HEK293 (cell line): ENCODE data around the gene TRIP4.

Source experiments
- CTCF ChIA-PET: fragments of 350-600 bp; formaldehyde crosslinking; extraction: SDS; loops from one replicate; lab custom pipeline; 2021; ENCODE audit warnings: antibody characterized with exemption; lab: Yijun Ruan, JAX
- POLR2A ChIA-PET: fragments of 300-600 bp; formaldehyde crosslinking; extraction: SDS; loops from one replicate; lab custom pipeline; 2020; ENCODE audit warnings: antibody characterized with exemption, inconsistent platforms; lab: Yijun Ruan, JAX
- H3K27ac ChIP-seq: fragments of 200-500 bp; sonication (Bioruptor generic); 2 replicates; pipeline ENCODE4 v1.5.1; 2014; ENCODE audit warnings: low read depth, low read length, control low read depth, inconsistent platforms; ENCODE audit errors: extremely low read depth
- H3K36me3 ChIP-seq, 2 experiments: fragments of 200-500 bp in 1 of 2; sonication (Bioruptor generic) in 1 of 2; 1 replicate in 1 of 2; 2 replicates in 1 of 2; pipeline ENCODE4 v1.5.1; 2014 to 2017; ENCODE audit warnings: inconsistent platforms in 2 of 2, low read length in 2 of 2; ENCODE audit not compliant: control insufficient read depth in 2 of 2, insufficient read depth in 1 of 2
- H3K4me1 ChIP-seq: fragments of 200-500 bp; sonication (Bioruptor generic); 2 replicates; pipeline ENCODE4 v1.5.1; 2014; ENCODE audit warnings: mild to moderate bottlenecking, low read length, inconsistent platforms; ENCODE audit not compliant: control insufficient read depth, insufficient read depth
- H3K4me3 ChIP-seq: 2 replicates; pipeline ENCODE4 v1.5.1; 2011; ENCODE audit warnings: low read depth, mild to moderate bottlenecking, control low read depth, low read length, moderate library complexity
- H3K9me3 ChIP-seq: fragments of 200-500 bp; sonication (Bioruptor generic); 2 replicates; pipeline ENCODE4 v1.5.1; 2014; ENCODE audit warnings: low read depth, low read length, inconsistent platforms; ENCODE audit not compliant: control insufficient read depth, insufficient read depth
- OSR2 ChIP-seq: fragments of 450-650 bp; formaldehyde crosslinking; IDR thresholded peaks from 2 replicates; pipeline ENCODE4 v1.5.1; 2016; ENCODE audit warnings: missing biosample characterization, missing genetic modification characterization
- PRDM1 ChIP-seq: fragments of 450-650 bp; formaldehyde crosslinking; IDR thresholded peaks from 2 replicates; pipeline ENCODE4; 2016; ENCODE audit warnings: missing biosample characterization, missing genetic modification characterization
- ZBTB10 ChIP-seq: fragments of 450-650 bp; formaldehyde crosslinking; IDR thresholded peaks from 2 replicates; pipeline ENCODE4 v1.5.1; 2016; ENCODE audit warnings: missing biosample characterization, missing genetic modification characterization
- ZFP69B ChIP-seq: fragments of 450-650 bp; formaldehyde crosslinking; IDR thresholded peaks from 2 replicates; pipeline ENCODE4 v1.5.1; 2016; ENCODE audit warnings: missing biosample characterization, missing genetic modification characterization
- ZNF138 ChIP-seq: fragments of 450-650 bp; formaldehyde crosslinking; IDR thresholded peaks from 2 replicates; pipeline ENCODE4 v1.5.1; 2016; ENCODE audit warnings: missing biosample characterization, missing genetic modification characterization, borderline replicate concordance
- ZNF223 ChIP-seq: fragments of 450-650 bp; formaldehyde crosslinking; IDR thresholded peaks from 2 replicates; pipeline ENCODE4 v1.5.1; 2016; ENCODE audit warnings: missing biosample characterization, missing genetic modification characterization
- ZNF660 ChIP-seq: fragments of 450-650 bp; IDR thresholded peaks from 2 replicates; pipeline ENCODE4 v1.5.1; 2018; ENCODE audit warnings: missing biosample characterization, mild to moderate bottlenecking, missing genetic modification characterization
- ZNF843 ChIP-seq: fragments of 450-650 bp; formaldehyde crosslinking; IDR thresholded peaks from 2 replicates; pipeline ENCODE4 v1.5.1; 2016; ENCODE audit warnings: missing biosample characterization, missing genetic modification characterization
- ZSCAN4 ChIP-seq: fragments of 450-650 bp; formaldehyde crosslinking; IDR thresholded peaks from 2 replicates; pipeline ENCODE4 v1.5.1; 2017; ENCODE audit warnings: missing biosample characterization, missing genetic modification characterization
- TF ChIP-seq, protein P1 (sequence below): fragments of 450-650 bp; IDR thresholded peaks from 2 replicates; pipeline ENCODE4 v1.5.1; 2018; ENCODE audit warnings: missing biosample characterization, mild to moderate bottlenecking, missing genetic modification characterization

TRIP4 gene

GRCh38 chr15:64430000-64430735 lies 42.5 kb downstream of the TRIP4 start (continued):
- peak; percentile 89 for TF ChIP-seq OSR2 (tag by site-specific recombination)

DNA sequence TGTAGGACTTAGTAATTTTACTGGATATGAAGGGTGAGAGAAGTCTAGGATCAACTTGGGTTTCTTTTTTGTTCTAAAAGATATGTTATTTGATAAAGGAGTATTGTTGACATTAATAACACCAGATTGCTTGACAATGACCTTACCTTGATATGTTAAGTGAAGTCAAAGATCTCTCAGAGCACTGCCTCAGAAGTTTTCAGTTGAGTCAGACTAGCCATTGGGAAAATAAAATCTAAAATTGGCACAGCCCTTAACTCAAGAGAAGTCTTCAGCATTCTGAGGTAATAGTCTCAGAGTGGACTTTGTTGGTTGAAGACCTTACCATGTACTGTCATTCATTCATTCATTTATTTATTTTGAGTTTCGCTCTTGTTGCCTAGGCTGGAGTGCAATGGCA lies 50.3 kb downstream of the TRIP4 start:
- no peak overlapping the region for H3K27ac ChIP-seq
- CTCF ChIA-PET: no interaction called here
- H3K4me1 ChIP-seq: no peaks in the 10 kb centered on the region
- no peak overlapping the region for H3K4me3 ChIP-seq
- no peaks in the 10 kb centered on the region for H3K36me3 ChIP-seq
- TF ChIP-seq ZFP69B (tag by site-specific recombination): no peak
- POLR2A ChIA-PET: no interaction called here
- H3K9me3 ChIP-seq: no peaks in the 10 kb centered on the region

DNA sequence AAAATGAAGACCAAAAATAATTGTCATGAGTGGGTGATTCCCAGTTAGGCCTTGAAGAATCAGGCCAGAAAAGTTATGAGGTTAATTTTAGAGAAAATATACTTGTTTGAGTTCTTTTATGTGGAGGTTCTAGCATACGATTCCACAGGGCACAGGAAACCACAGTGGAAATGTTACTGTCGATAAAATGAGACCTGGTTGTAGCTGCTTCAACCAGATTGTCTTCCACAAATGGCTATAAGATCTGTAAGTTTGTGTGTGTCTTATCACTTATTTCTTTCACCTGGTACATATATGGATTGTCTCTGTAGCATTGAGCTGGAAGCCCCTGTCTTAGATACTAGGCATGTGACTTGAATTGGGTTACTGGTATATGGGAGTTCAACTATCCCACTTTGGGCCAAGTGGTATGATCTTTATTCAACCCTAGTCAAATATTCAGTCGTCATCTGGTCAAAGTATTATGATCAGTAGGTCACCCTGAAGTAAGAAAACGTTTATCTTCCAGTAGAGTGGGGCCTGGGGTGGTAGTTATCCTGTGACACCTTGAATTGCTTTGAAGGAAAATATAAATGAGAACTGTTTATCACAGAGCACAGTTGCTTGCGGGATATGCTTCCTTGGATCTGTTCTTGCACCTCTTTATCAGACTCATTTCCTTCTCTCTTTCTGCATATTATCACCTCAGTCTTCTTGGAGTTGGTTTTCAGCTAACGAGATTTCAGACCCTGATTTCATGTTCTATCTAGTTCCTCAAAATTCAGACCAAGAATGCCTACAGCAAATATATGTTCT lies 51.2 kb downstream of the TRIP4 start:
- Histone ChIP-seq H3K4me1 (no peaks in the 10 kb centered on the region; the same call in 1 of the 2 replicates), H3K36me3 (no peaks in the 10 kb centered on the region), H3K9me3 (no peaks in the 10 kb centered on the region), H3K4me3 (no peak overlapping the region), H3K27ac (no peak overlapping the region)
- POLR2A ChIA-PET: no interaction called here
- TF ChIP-seq ZNF223 (tag by site-specific recombination): no peak
- TF ChIP-seq ZNF138 (tag by site-specific recombination): no peak
- TF ChIP-seq ZSCAN4 (tag by site-specific recombination): no peak
- TF ChIP-seq ZBTB10 (tag by site-specific recombination): no peak
- TF ChIP-seq ZNF660 (tag by site-specific recombination): no peak
- CTCF ChIA-PET: interaction anchor here (0.7 kb wide), 1 partner anchor 244 kb away, joined by 3 read pairs; no protein-coding TSS in a partner anchor

GRCh38 chr15:64441852-64442251 lies 54.2 kb downstream of the TRIP4 start:
- TF ChIP-seq PRDM1 (tag by site-specific recombination): peak; percentile 55
- TF ChIP-seq ZNF843 (tag by site-specific recombination): no peak
- TF ChIP-seq, protein P1, sequence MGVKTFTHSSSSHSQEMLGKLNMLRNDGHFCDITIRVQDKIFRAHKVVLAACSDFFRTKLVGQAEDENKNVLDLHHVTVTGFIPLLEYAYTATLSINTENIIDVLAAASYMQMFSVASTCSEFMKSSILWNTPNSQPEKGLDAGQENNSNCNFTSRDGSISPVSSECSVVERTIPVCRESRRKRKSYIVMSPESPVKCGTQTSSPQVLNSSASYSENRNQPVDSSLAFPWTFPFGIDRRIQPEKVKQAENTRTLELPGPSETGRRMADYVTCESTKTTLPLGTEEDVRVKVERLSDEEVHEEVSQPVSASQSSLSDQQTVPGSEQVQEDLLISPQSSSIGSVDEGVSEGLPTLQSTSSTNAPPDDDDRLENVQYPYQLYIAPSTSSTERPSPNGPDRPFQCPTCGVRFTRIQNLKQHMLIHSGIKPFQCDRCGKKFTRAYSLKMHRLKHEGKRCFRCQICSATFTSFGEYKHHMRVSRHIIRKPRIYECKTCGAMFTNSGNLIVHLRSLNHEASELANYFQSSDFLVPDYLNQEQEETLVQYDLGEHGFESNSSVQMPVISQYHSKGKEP (tag by site-specific recombination): no peak
- peaks cover 0 to 3% of the 10 kb centered on the region in 2 experiments; a peak in 2 of 3 replicates for H3K36me3 ChIP-seq
- ChIA-PET CTCF (no interaction called here), POLR2A (no interaction called here)
- H3K4me3 ChIP-seq: no peak overlapping the region
- no peak overlapping the region for H3K27ac ChIP-seq
- no peaks in the 10 kb centered on the region; the same call in 1 of the 2 replicates for H3K4me1 ChIP-seq
- no peaks in the 10 kb centered on the region for H3K9me3 ChIP-seq
